Breast epithelium (tissue), 3 donors: ENCODE data around the gene ANKRD11.

ENCODE experiments used
- CTCF ChIP-seq, 3 donors: fragments of 450-650 bp; IDR thresholded peaks; one replicate each; pipeline ENCODE4 v1.5.1; 2016 to 2017; ENCODE audit warnings: antibody characterized with exemption in 3 of 3, mild to moderate bottlenecking in 3 of 3, moderate library complexity in 3 of 3
- POLR2AphosphoS5 ChIP-seq, 3 donors: sonication (generic); formaldehyde crosslinking; IDR thresholded peaks; one replicate each; pipeline ENCODE4 v1.6.1; 2017; ENCODE audit warnings: antibody characterized with exemption in 3 of 3

DNA sequence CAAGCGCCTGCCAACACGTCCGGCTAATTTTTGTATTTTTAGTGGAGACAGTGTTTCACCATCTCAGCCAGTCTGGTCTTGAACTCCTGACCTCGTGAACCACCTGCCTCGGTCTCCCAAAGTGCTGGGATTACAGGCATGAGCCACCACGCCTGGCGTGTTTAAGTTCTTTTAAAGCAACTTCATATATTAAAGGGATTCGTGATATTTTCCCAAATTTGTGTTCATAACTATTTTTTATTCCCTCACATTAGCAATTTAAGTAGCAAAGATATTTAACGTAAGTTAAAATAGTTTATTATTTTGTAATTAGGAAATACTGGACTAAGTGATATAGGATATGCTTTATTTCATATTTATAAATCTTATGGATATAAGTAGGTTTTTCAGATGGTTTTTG lies 22.1 kb upstream of the ANKRD11 start:
- TF ChIP-seq POLR2AphosphoS5 (IDR thresholded peaks at IDR 0.05) = no peak
- no peak for TF ChIP-seq CTCF (IDR thresholded peaks at IDR 0.05)
